ENCODE results near the gene MKI67.

GRCh38 chr10:128063736-128064107, 62.5 kb downstream of the MKI67 start:
- TF ChIP-seq CTCF (IDR thresholded peaks at IDR 0.05) (no peak), POLR2A (IDR thresholded peaks at IDR 0.05; ENCODE audit: low read length) (no peak), SREBF2 (IDR thresholded peaks at IDR 0.05) (no peak)
